GM04503 (cell line): ENCODE results near the gene ABCC9.

ENCODE experiments used
- DNase-seq: peaks from one replicate; pipeline ENCODE4 v3.0.0-alpha.2; 2012; ENCODE audit warnings: low read depth

The ABCC9 gene

DNA sequence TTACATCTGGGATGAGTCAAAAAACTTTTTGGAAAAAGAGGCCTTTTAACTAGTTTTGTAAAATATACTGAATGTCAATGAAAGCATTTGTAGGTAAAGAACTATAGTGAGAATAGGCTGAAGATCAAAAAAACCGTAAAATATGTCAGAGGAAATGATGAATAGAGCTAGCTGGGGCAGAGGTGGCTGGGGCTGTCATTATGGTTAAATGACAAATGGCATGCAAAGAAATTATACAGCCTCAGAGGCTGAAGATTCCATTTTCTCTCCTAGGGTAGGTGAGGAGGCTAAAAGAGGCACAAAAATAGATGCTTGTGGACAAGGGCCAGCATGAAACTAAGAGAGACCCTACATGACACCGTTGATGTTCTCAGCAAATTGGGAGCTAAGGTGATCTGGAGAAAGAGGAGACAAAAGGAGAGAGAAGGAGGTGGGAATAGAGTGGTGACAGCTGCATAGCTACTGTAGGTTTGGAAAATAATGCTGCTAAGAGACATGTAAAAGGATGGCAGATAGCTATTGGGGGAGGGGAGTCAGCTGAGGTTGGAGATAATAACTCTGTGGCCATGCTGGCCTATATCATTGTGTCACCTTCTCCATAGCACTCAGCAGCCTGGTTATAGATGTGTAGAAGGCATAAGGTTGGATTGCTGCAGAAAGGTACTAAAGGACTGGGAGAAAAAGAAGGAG lies 63.8 kb downstream of the ABCC9 start:
- no peak for DNase-seq

DNA sequence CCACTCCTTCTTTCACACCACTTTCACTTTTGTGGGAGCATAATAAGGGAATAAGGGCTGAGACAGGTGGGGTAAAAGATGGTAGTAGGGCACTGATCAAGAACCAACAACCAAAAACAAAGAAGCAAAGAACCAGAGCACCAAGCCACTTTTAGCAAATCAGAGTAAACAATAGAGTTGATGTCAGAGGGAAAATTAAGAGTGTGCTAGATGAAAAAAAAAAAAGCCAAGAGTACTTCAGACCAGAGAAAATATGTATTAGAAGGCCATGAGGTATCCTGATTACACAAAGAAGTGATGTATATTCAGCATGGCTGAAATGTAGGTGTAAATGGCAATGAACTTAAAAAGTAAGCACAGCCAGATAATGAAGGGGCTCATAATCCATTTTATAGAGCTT lies 75.4 kb downstream of the ABCC9 start:
- DNase-seq: no peak

- no peak for DNase-seq
Observed at GRCh38 chr12:21860534-21860933, 80.7 kb downstream of the ABCC9 start.

GRCh38 chr12:21860128-21860527 lies 81.1 kb downstream of the ABCC9 start:
- DNase-seq: no peak

DNA sequence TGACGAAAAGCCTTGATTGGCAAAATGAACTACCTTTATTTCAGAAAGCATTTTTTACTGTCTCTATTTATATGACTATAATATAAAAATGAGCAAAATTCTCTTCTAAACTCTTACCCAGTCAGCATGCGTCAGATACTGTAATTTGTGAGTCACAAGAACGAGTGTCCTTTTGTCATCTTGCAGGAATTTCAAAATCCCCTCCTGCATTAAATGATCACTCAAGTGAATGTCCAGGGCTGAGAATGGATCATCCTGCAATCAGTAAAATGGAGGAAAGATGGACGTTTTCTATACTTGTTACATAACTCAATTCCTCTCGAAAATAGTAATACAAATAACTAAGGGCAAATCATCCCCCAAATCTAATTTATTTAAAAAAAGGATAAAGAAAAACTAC lies 89.0 kb downstream of the ABCC9 start:
- peak; percentile 3 for DNase-seq

DNA sequence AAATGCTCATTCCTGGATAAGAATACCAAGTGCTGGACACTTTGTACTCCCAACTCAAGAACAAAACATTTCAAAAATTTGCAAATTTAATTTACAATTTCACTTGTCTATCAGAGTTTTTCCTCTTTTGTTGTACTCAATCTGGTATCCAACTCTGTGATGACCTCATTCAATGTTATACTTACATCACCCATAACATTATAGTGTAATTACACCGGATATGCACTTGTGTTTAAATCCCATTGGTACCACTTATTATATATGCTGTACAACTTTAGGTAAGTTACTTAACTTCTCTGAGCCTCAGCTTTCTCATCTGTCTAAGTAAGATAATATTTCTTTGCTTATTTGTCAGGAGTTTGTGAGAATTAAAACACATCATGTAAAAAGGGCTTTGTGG lies 90.1 kb downstream of the ABCC9 start:
- DNase-seq: no peak

- DNase-seq: no peak
Observed at GRCh38 chr12:21850419-21850818, 90.8 kb downstream of the ABCC9 start.

GRCh38 chr12:21849878-21850277 lies 91.3 kb downstream of the ABCC9 start:
- DNase-seq: no peak

- DNase-seq: no peak
Observed at GRCh38 chr12:21848192-21848591, 93.0 kb downstream of the ABCC9 start.

DNA sequence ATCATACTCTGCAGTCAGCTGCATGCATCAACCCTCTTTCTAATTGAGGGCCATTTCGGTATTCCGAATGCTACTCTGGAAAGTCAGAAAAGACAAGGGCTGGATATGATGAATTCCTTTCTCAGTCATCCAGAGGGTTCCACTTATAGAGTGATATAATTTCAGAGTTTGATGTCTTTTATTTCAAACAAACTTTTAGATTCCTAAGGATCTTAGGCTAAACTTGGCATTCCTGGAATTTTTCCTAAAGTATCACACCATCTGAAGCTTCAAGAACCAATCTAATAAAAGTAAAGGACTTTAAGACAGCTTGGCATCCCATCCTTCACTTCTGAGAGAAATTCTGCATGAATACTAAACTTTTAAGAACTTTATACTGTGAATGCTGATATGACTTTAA lies 97.4 kb downstream of the ABCC9 start:
- DNase-seq: no peak

DNA sequence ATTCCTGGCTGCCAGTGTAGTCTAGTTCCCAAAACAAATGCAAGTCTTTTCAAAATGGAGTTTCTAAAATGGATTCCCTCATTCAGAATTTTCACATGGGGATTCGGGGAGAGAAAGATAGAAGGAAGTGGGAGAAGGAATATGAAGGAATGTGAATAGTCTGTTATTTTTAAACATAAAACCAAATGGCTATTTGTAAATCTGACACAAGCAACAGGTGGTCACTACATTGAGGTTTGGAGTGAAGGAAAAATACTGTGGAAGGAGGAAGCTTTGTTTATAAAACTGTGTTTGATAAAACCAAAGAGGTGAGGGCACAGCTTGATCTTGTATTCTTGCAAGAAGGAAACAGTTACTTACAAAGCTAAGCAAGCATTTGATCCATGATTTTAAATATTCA lies 101.5 kb downstream of the ABCC9 start:
- DNase-seq: no peak

DNA sequence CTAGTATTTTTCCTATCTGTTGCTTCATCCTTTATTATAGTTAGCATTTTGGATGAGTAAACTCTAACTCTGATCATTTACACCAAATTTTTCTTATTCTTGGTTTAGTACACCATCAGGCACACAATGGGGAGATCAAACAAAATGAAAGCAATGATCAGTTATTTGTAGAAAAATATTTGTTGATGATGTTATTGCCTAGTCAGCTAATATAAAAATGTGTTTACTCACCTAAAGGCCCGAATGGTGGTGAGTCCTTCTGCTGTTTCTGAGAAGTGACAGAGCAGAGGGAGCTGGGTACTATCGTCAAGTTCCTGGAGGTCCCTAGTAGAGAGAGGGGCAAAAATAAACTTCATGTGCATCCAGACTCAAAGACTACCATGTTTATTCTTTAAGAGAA lies 103.4 kb downstream of the ABCC9 start:
- DNase-seq: no peak

DNA sequence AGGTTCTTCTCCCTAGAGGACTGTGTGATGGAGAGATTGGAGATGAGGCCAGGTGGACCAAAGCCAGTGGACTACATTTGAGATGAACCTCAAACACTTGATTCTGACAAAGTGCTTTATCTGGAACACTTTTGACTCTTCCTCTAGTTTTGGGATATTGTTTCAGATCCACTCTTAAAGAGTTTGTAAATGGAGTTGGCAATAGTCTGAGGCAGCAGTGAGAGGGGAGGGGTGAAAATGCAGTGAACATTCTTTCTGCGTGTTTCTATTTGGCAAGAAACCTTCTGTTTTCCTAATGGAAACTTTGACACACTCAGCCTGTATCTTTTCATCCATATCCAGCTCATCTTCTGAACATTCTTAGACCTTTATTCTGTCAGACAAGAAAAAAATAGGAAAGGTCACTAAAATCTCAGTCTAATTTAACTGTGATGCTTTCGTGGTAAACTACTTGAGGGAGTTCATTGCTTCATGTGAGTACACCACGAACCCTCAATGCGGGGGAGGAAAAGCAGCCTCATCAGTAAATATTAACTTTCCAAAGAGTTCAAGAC lies 109.4 kb downstream of the ABCC9 start:
- no peak for DNase-seq

DNA sequence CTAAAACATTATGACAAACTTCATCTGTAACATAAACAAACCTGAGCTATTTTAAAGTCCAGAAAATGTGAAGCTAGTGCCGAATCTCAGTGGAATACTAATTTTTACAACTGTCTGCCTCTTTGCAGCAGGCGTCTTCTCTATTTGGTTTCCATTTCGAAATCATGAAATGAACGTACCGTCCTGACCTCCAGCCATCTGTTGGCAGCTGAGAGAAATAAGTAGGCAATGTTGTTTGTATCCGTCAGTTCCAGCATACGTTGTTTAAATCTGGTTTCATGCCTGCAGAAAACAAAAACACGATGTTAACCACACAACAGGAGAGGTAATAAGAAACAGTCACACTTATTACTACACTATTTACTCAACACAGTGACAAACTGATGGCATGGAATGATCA lies 112.4 kb downstream of the ABCC9 start:
- DNase-seq: no peak

DNA sequence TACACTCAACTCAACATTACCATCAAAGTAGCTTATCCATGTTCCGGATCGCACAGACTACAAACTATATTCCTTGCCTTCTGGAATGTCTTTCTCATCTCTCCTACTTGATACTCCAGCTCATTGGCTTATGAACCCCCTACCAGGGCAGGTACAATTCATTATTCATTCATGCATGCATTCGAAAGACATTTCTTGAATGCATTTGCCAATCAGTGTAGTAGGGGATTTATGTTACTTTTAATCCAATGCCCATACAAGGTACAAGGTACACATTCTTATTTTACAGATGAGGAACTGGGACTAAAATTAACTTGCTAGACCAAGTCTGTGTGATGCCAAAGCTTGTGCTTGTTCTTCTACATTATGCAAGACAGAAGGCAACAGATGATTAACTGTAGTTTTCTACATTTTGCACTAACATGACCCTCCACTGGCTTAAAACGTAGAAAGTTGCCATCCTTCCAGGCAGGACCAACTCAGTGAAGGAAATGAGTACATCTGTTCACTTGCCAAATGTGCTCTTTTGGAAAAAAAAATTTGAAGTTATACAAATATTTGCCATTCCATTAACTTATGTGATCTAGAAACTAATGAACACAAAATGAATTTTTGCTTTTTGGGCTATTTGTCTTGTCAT lies 113.0 kb downstream of the ABCC9 start:
- no peak for DNase-seq

- DNase-seq: no peak
Observed at GRCh38 chr12:21827083-21827482, 114.1 kb downstream of the ABCC9 start.

DNA sequence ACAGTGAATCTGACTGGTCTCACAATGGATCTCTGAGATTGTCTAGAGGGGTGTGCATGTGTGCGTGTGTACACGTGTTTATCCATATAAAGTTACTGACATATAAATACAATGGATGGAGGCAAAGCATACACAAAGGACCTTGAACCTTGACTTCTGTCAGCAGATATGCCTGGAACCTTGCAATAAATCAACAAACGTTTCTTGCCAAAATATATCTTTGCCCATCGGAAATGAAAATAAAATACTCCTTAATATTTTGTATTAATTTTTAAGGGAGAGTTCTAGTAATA lies 114.7 kb downstream of the ABCC9 start:
- DNase-seq: no peak

- DNase-seq: no peak
Observed at GRCh38 chr12:21825886-21826617, 115.2 kb downstream of the ABCC9 start.

DNA sequence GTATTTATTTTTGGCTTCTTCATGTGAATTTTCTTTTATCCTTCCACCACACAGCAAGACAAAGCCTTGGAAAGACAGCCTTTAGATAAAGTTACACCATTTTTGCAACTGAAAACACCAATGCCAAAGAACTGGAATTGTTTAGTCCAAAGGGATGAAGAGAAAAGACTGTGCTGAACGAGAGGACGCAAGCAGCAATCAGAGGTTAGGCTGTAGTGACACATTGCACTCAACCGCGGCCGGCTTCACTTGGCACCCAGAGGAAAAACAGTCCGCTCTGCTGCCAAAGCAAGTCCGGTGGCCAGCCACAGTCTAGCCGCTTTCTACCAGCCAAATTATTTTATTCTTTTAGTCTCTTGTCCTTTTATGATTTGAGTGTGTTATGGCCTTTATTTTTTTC lies 117.6 kb downstream of the ABCC9 start:
- no peak for DNase-seq

DNA sequence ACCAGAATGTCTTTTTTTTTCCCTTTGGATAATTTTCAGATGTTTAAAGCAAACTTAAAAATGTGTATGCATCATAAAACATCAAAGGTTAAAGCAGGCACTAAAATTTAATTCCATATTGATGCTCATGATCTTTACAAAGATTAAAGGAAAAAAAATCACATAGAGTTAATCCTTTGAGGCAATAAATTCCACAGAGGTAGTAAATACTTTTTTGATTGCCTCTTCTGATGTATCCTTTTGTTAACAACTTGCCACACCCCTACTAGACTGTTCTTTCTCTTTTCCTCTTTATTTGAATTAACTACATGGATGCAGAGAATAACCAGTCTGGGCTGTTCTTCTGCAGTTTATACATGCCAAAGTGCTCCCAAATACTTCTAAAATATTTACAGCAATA lies 121.5 kb downstream of the ABCC9 start:
- no peak for DNase-seq

DNA sequence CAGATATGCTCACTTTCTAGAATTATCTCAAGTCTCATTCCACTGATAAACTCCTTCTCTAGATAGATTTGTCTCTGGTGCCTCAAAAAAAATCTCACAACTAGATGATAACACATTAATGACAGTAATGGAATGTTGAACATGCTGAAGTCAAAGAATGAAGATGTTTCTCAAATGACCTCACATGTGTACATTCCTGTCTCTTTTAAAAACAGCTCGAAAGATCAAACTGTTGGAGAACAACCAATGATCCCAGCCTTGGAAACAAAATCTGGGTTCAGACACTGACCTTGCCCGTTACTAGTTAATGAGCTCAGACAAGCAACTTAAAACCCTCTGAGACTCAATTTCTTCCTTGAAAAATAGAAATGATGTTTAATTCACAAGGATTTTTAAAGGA lies 122.0 kb downstream of the ABCC9 start:
- DNase-seq: no peak

GRCh38 chr12:21818627-21819026 lies 122.6 kb downstream of the ABCC9 start:
- no peak for DNase-seq

DNA sequence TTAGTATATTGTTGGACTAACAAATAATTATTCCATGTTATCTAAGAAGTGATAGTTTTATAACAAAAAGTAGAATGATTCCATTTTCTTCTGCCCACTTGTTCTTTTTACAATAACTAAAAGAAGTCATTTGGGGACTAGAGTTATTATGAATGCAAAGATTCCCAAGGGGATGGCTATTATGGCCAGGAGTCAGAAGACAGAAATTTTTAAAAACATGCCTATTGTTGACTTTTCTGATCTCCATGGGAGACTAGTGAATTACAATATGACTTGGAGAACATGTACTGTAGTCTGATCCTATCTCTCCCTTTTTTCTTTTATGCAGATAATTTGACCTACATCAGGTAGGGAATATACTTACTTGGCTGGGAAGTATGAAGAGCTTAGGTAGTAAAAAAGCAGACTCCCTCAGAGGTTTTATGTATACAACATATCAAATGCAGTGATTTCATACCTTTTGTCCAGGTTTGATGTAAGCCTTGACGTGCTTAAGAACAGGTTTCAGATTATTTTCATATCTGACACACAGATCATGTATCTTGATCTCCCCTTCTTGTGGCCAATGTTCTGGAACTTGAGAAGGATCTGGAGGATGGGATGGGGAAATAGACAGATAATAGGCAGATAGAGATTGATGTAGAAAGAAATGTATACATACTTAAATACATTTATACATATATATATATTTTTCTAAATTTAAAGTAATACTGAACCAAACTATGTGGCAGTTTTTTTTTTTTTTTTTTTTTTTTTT lies 125.7 kb downstream of the ABCC9 start:
- DNase-seq: no peak
